ENCODE measurements around the gene ADGRB3. TPM values are rescaled to one million over a fixed set of nuclear protein-coding genes. Genes with fewer than 3 reads are reported as not detected.

ADGRB3 gene
- total and polyA plus RNA-seq, 7 donors: 0.10 to 0.39 (median 0.21) TPM; not detected in 1

DNA sequence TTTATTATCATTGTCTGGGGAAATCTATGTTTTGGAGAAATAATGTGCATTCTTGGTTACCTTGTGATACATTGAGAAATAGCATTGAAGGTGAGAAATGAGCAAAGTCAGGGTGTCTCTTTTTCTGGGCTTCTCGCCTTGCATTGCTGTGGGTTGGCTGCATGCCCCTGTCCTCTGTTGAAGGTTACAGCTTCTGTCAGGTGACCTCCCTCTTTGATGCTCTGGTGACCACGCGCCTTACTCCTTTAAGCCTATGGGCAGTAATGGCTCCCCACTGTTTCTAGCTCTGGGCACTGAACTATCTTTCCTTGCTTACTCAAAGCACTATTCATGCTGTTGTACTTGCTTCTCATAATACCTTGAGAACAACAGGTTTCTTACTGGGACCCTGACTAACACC, 14.6 kb downstream of the ADGRB3 start:
- Histone ChIP-seq H3K27ac (no peak overlapping the region), H3K4me3 (no peak overlapping the region), H3K27me3 (ENCODE audit: insufficient read depth in 3 of 3, low read length in 2 of 3) (no peaks in the 10 kb centered on the region), H3K36me3 (ENCODE audit: insufficient read depth in 1 of 2, low read depth in 1 of 2) (no peaks in the 10 kb centered on the region), H3K4me1 (no peaks in the 10 kb centered on the region), H3K9me3 (no peaks in the 10 kb centered on the region)
- TF ChIP-seq, protein P1, sequence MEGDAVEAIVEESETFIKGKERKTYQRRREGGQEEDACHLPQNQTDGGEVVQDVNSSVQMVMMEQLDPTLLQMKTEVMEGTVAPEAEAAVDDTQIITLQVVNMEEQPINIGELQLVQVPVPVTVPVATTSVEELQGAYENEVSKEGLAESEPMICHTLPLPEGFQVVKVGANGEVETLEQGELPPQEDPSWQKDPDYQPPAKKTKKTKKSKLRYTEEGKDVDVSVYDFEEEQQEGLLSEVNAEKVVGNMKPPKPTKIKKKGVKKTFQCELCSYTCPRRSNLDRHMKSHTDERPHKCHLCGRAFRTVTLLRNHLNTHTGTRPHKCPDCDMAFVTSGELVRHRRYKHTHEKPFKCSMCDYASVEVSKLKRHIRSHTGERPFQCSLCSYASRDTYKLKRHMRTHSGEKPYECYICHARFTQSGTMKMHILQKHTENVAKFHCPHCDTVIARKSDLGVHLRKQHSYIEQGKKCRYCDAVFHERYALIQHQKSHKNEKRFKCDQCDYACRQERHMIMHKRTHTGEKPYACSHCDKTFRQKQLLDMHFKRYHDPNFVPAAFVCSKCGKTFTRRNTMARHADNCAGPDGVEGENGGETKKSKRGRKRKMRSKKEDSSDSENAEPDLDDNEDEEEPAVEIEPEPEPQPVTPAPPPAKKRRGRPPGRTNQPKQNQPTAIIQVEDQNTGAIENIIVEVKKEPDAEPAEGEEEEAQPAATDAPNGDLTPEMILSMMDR (IDR thresholded peaks at IDR 0.05): no peak
- no peak for ATAC-seq
- intact Hi-C loops (cut with DNase I): no loop called here
- 81 to 91% (median 82%) methylated on average over 3 of the region's 3 CpGs for WGBS, 3 donors
- DNase-seq: no peak

- no peaks in the 10 kb centered on the region for H3K27me3 ChIP-seq (ENCODE audit: insufficient read depth in 3 of 3, low read length in 2 of 3)
- DNase-seq (no peak), ATAC-seq (no peak)
- intact Hi-C loops (cut with DNase I): no loop called here
- no peaks in the 10 kb centered on the region for H3K4me1 ChIP-seq
- no peaks in the 10 kb centered on the region for H3K36me3 ChIP-seq (ENCODE audit: insufficient read depth in 1 of 2, low read depth in 1 of 2)
- no peaks in the 10 kb centered on the region for H3K9me3 ChIP-seq
- TF ChIP-seq, protein P1 (IDR thresholded peaks at IDR 0.05): no peak
- H3K27ac ChIP-seq: no peak overlapping the region
- 91 to 94% (median 92%) methylated on average over 4 of the region's 4 CpGs for WGBS, 3 donors
- H3K4me3 ChIP-seq: no peak overlapping the region
Observed at GRCh38 chr6:68650142-68650541, 15.1 kb downstream of the ADGRB3 start.

GRCh38 chr6:68651011-68651985, 16.2 kb downstream of the ADGRB3 start:
- TF ChIP-seq, protein P1 (IDR thresholded peaks at IDR 0.05): no peak
- no peaks in the 10 kb centered on the region for H3K36me3 ChIP-seq (ENCODE audit: insufficient read depth in 1 of 2, low read depth in 1 of 2)
- DNase-seq: no peak
- no peak overlapping the region for H3K27ac ChIP-seq
- WGBS, 3 donors: 46 to 65% (median 55%) methylated on average over 2 of the region's 2 CpGs
- no peak for ATAC-seq
- intact Hi-C loops (cut with DNase I): no loop called here
- no peaks in the 10 kb centered on the region for H3K4me1 ChIP-seq
- H3K27me3 ChIP-seq (ENCODE audit: insufficient read depth in 3 of 3, low read length in 2 of 3): no peaks in the 10 kb centered on the region
- H3K4me3 ChIP-seq: no peak overlapping the region
- no peaks in the 10 kb centered on the region for H3K9me3 ChIP-seq

DNA sequence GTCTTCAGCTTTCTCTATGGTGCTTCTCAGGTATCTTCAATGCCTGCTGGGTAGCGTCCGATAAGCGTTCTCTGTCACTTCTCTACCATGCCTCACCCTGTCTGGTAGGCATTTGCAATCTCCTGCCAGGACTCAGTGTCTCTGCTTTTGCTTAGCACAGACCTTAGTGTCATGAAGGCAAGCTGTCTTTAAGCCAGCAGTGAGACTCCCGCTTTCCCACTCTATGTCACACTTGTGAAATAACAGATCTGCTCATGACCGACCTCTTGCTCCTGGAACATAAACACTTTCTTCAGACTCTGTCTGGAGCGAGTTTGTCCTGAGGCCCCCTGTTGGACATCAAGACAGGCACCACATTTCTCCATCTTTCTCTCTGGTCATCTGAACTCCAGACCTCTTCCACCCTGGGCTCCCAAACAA, 17.0 kb downstream of the ADGRB3 start:
- Histone ChIP-seq H3K4me3 (no peak overlapping the region), H3K27ac (no peak overlapping the region), H3K4me1 (no peaks in the 10 kb centered on the region), H3K36me3 (ENCODE audit: insufficient read depth in 1 of 2, low read depth in 1 of 2) (no peaks in the 10 kb centered on the region), H3K9me3 (no peaks in the 10 kb centered on the region), H3K27me3 (ENCODE audit: insufficient read depth in 3 of 3, low read length in 2 of 3) (no peaks in the 10 kb centered on the region)
- DNase-seq (no peak), ATAC-seq (no peak)
- TF ChIP-seq, protein P1 (IDR thresholded peaks at IDR 0.05): no peak
- WGBS, 3 donors: 78 to 84% (median 82%) methylated on average over 6 of the region's 6 CpGs
- intact Hi-C loops (cut with DNase I): no loop called here

Measured in psoas muscle (tissue), 8 donors.